BJ (cell line): ENCODE data around the gene TXNRD2. TPM values are rescaled to one million over a fixed set of nuclear protein-coding genes. Genes with fewer than 3 reads are reported as not detected.

Source experiments
- CTCF ChIA-PET: fragments of 350-600 bp; formaldehyde crosslinking; extraction: SDS; loops from one replicate; lab custom pipeline; 2021; ENCODE audit warnings: antibody characterized with exemption, inconsistent platforms; lab: Yijun Ruan, JAX
- POLR2A ChIA-PET: fragments of 300-600 bp; sonication (Branson Sonifier 250); formaldehyde crosslinking; extraction: SDS; loops from one replicate; lab custom pipeline; 2021; ENCODE audit warnings: antibody characterized with exemption; lab: Charles Lee
- DNase-seq: peaks from one replicate; pipeline ENCODE4 v3.0.0-alpha.2; 2011; ENCODE audit warnings: low read depth
- H3K27me3 ChIP-seq: 2 replicates; pipeline ENCODE4 v1.6.0; 2011; ENCODE audit warnings: low read length; ENCODE audit not compliant: control insufficient read depth, insufficient read depth
- H3K36me3 ChIP-seq: 2 replicates; pipeline ENCODE4 v1.5.1; 2011; ENCODE audit warnings: low read length; ENCODE audit not compliant: control insufficient read depth, insufficient read depth
- H3K4me3 ChIP-seq: 2 replicates; pipeline ENCODE4 v1.5.1; 2011; ENCODE audit warnings: low read depth, mild to moderate bottlenecking, control low read depth, low read length
- polyA plus RNA-seq: library from polyadenylated mRNA; depleted of rRNA; stranded (reverse); fragments of >200 nt; gene quantifications from 2 replicates; pipeline ENCODE4 v1.2.3, GENCODE V29; 2011
- TF ChIP-seq, protein P1 (sequence below): IDR thresholded peaks from 2 replicates; pipeline ENCODE4 v1.5.1; 2011; ENCODE audit warnings: low read depth, mild to moderate bottlenecking, control low read depth, inconsistent platforms, low read length, moderate library complexity; ENCODE audit not compliant: insufficient read depth

TXNRD2 gene
- polyA plus RNA-seq, 1 experiment, result 28.5 TPM

DNA sequence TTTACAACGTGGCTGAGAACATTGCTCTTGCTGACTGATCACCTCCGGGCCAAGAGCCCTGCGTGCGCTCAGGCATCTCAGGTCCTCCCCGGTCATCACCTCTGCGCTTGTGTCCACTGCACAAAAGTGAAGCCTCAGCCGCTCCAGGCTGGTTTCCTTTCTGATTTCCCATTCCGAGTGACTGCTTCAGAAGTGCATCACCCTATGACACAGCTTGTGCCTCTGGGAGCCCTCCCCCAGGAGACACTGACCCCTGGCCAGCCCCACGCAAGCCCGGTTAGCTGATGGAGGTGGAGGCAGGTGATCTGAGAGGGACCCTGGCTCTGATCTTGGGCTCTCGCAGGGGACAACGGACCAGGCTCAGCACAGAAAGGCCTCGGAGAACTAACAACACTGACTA lies 48.7 kb downstream of the TXNRD2 start:
- CTCF ChIA-PET, result interaction anchor here (3.1 kb wide), 1 partner anchor 162 kb away, joined by 16 read pairs; no protein-coding TSS in a partner anchor
- DNase-seq, result no peak
- Histone ChIP-seq H3K36me3 (peaks cover 10% of the 10 kb centered on the region), H3K27me3 (no peaks in the 10 kb centered on the region), H3K4me3 (no peak overlapping the region)
- TF ChIP-seq, protein P1, sequence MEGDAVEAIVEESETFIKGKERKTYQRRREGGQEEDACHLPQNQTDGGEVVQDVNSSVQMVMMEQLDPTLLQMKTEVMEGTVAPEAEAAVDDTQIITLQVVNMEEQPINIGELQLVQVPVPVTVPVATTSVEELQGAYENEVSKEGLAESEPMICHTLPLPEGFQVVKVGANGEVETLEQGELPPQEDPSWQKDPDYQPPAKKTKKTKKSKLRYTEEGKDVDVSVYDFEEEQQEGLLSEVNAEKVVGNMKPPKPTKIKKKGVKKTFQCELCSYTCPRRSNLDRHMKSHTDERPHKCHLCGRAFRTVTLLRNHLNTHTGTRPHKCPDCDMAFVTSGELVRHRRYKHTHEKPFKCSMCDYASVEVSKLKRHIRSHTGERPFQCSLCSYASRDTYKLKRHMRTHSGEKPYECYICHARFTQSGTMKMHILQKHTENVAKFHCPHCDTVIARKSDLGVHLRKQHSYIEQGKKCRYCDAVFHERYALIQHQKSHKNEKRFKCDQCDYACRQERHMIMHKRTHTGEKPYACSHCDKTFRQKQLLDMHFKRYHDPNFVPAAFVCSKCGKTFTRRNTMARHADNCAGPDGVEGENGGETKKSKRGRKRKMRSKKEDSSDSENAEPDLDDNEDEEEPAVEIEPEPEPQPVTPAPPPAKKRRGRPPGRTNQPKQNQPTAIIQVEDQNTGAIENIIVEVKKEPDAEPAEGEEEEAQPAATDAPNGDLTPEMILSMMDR, result no peak
- POLR2A ChIA-PET, result no interaction called here

DNA sequence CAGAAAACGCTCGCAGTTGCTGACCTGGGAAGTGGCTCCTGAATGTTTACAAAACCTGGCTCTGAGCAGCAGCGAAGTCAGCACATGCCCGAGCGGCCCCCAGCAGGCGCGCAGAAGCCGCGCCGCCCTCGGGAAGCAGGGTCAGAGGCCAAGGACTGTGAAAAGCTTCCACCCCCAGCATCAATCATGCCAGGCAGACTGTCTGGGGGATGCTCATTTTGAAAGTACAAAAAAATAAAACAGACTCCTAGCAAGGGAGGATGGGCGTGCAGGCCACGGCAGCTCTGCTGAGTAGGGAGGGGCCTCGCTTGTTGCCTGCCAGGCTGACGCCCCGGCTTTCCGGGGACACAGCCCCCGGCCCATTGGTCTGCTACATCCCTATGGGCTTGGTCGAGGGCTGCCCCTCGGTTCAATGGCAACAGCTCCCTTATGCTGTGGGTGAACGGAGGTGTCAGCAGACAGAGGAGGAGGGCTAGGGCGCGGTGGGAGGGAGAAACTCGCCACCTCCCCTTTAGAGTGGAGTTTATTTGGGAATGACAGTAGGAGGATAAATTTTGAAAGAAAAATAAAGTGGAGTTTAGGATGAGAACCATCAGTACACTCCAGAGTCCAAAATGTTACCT lies 49.2 kb downstream of the TXNRD2 start:
- CTCF ChIA-PET, result interaction anchor here (1.1 to 3.1 kb wide), 2 partner anchors 18 to 162 kb away, joined by 4 to 16 read pairs; no protein-coding TSS in a partner anchor
- peaks cover 9% of the 10 kb centered on the region for H3K36me3 ChIP-seq
- DNase-seq, result no peak
- TF ChIP-seq, protein P1, result no peak
- no peak overlapping the region for H3K4me3 ChIP-seq
- H3K27me3 ChIP-seq, result no peaks in the 10 kb centered on the region
- POLR2A ChIA-PET, result no interaction called here

DNA sequence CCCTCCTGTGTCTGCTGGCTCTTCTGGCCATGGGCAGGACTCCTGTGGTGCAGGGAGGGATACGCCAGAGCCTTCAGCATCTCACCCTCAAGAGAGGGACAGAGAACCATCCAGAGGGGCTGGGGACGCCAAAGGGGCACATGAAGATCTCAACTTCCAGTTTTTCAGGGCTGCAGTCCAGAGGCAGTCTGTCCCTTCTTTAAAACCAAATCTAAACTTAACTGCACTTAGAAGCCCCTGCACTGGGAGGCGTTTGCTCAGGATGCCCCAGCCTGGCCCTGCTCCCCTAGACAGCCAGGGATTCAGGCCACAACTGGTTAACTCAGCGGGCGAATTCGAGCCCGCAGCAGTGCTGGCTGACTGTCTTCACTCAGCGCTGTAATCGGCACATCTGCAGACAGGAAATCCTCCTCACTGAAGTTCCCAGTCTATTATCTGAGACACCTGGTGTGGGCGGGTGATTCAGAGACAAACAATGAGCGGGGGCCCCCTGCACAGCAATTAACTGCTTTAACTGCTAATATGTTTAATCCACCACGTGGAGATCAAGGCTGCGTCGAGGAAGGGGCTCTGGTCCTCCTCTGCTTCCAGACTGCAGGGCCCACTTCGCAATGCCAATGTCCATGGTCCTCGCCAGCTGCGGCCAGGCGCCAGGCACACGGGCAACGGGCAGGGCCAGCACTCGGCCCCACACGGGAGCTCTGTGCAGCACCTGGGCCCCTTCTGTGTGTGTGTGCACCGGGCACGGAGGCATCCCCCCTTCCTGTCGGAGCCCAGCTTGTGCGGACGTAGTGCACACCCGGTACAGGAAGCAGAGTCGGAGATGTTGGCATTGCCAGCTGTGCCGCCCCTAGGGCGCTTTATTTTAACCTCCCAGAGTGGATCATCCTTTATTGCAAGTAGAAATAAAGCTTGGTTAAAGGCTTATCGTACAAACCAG lies 50.0 kb downstream of the TXNRD2 start:
- Histone ChIP-seq H3K36me3 (peaks cover 7% of the 10 kb centered on the region), H3K27me3 (no peaks in the 10 kb centered on the region), H3K4me3 (no peak overlapping the region)
- CTCF ChIA-PET, result interaction anchor here (1.0 to 3.1 kb wide), 4 partner anchors 19 to 161 kb away, joined by 4 to 16 read pairs (median 4); no protein-coding TSS in a partner anchor
- TF ChIP-seq, protein P1, result no peak
- DNase-seq, result no peak
- POLR2A ChIA-PET, result no interaction called here

DNA sequence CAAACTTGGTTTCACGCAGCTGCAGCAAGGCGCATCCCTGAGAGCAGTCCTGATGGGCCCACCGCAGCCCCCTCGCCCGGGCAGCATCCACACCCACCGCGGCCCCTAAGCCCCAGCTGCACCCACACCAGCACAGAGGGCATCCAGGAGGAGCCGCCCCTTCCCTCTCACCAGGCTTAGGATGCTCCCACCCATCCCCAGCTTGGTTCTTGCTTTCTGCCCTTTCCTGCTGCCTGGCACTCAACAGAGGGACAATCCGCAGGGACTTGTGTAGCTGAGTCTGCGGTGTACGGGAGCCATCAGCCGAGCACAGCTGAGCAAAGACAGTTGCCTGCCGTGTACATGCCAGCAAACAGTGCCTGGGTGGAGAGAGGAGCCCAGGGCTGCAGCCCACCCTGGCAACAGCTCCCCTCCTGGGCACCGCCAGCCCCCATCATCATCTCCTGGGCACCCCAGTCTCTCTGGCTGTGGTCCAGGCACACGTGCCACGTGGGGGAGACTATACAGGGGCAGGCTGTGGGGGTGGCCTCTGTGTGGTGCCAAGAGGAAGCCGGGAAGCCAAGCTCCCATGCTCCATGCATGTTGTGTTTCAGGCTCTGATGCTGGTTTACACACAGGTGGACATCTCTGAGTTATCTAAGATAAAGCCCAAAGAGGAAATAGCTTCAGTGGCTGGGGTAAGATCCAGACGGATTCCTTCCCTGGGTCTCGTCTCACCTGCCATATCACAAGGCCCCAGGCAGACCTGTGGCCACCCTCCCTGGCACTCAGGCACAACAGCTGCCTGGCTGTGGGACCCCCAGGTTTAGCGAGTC lies 50.9 kb downstream of the TXNRD2 start:
- H3K4me3 ChIP-seq, result no peak overlapping the region
- peaks cover 7% of the 10 kb centered on the region for H3K36me3 ChIP-seq
- TF ChIP-seq, protein P1, result no peak
- DNase-seq, result no peak
- ChIA-PET POLR2A (no interaction called here), CTCF (interaction anchor here (1.0 to 3.1 kb wide), 4 partner anchors 8 to 160 kb away, joined by 3 to 16 read pairs (median 4); no protein-coding TSS in a partner anchor)
- no peaks in the 10 kb centered on the region for H3K27me3 ChIP-seq
